Epithelial cell of prostate (primary cell): ENCODE data around the gene URM1.
"Not testable (repeated sequence)": the region's sequence is repeated elsewhere in the genome, so short reads cannot be mapped to it uniquely, and the experiment has no call there.

ENCODE experiments used
- DNase-seq: peaks from one replicate; pipeline ENCODE4 v3.0.0-alpha.2; 2011; ENCODE audit warnings: low read depth, low spot score
- H3K27ac ChIP-seq: fragments of 450-650 bp; 2 replicates; pipeline ENCODE4 v1.5.1; 2017; ENCODE audit warnings: mild to moderate bottlenecking

URM1 gene

DNA sequence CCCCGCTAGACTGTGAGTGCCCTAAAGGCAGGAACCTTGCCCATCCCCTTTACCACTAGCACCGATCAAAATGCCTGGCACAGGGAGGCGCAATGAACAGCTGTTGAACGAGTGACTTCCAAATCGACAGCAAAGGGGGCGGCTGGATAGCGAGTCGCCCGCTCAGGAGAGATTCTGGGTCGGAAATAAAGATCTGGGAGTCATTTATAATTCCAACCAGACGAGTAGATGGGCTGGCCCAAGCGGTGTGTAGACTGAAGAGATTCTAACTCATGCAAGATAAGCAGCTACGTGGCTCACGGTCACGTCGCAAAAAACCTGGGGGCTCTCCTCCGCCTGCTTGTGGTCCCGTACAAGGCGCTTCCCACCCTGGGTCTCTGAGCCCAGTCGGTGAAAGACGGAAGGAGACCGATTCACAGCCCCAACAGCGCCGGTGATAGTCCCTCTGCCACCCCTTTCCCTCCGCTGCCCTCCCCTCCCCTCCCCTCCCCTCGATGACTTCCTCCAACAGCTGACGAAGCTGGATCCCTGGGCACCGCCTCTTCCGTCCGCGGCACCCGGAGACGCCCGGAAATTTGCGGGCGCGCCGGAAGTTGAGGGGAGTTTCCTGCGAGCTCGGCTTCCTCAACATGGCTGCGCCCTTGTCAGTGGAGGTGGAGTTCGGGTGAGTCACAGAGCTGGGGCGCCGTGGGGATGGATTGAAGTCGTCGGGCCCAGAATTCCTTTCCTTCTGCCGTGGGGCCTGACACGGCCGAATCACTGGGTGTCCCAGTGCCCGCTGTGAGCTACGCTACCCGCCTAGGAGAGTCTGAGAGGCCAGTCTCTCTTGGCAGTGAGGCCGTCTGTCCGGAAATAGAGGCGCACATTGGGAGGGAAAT lies at the start of gene URM1:
URM1 (plus strand) TSS at position 623 of the 878 bp plus-strand sequence; CDS start at position 630, 7 bp downstream.
- DNase-seq = peak; percentile 87
- peak within 1 kb of the TSS; percentile 92 for H3K27ac ChIP-seq

DNA sequence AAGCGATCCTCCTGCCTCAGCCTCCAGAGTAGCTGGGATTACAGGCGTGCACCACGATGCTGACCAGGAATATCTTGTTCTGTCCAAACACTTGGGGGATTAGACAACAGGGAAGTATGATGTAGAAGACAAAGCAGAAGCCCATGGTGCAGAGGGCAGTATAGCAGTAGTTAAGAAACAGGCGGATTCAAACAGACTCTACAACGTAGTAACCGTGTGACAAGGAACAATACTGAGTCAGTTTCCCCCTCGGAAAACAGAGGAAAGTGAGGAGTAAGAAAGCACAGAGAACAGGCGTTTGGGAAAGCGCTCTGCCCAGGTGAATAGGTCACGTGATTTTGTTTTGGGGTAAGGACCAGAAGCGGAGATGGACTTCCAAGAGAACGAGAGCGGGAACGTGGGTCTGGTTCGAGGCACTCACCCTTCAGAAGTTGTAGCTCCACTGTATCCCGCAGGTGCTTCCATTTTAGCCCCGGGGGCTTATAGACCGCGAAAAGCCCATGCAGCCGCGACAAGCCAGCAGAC lies 49.2 kb upstream of the URM1 start:
- peak overlapping the region; percentile 87 for H3K27ac ChIP-seq
- DNase-seq = no peak

DNA sequence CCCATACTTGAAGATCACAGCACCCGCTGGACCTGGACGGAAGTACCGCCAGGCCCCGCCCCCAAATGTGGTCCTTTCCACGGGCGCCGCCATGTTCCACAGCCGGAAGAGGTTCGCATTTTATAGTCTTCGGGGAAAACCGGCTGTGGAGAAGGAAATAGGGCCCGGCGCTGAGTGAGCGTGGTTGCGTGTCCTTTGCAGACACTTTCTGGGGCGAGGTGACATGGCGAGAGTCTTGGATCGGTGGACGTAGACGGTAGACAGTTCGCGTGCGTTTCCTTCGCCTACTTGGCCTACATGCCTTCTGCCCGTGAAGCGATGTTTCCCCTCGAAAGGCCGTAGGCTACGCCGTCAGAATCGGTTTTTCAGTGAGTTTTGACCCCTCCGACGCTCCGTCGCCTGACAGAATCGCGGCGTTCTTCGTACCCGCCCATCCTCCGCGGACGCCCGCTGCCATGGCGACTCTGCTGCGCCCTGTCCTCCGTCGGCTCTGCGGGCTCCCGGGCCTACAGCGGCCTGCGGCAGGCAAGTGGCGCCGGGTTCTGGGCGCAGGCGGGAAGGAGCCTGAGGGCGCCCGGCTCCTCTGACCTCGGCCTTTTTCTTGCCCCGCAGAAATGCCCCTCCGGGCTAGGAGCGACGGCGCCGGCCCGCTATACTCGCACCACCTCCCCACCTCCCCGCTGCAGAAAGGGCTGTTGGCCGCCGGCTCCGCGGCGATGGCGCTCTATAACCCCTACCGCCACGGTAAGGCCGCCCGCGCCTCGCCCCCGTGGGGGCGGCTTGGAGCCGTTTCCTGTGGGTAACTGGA lies 48.6 kb upstream of the URM1 start, which contains the start of the genes COQ4 and TRUB2:
COQ4 (plus strand) TSS at position 436 of the 808 bp plus-strand sequence; CDS start at position 456, 20 bp downstream.
TRUB2 (minus strand) TSS at position 44 of the 808 bp plus-strand sequence; CDS start at position 5, 39 bp downstream.
- DNase-seq = peak; percentile 72
- H3K27ac ChIP-seq = peak within 1 kb of the TSS; percentile 87

DNA sequence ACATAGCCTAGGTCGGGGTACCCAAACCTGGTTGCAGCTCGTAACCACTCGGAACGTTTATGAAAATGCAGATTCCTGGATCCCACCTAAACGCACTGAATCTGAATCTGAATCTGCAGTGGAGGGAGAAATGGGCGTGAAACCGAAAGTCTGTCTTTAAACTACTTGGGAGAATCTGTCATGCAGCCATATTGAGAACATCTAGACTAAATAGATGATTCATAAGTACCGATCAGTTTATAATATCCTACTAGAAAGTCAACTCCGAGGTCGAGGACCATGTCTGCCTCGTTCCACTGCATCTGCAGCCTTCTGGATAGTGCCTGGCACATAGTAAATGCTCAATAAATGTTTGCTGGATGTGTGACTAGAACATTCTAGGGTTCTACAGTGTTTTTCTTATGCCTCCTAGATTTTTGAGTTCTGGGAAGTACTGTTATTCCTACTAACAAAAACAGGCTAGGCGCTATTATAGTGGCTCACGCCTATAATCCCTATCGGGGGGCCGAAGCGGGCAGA lies 47.9 kb upstream of the URM1 start:
- DNase-seq = no peak
- peak overlapping the region; percentile 87 for H3K27ac ChIP-seq

DNA sequence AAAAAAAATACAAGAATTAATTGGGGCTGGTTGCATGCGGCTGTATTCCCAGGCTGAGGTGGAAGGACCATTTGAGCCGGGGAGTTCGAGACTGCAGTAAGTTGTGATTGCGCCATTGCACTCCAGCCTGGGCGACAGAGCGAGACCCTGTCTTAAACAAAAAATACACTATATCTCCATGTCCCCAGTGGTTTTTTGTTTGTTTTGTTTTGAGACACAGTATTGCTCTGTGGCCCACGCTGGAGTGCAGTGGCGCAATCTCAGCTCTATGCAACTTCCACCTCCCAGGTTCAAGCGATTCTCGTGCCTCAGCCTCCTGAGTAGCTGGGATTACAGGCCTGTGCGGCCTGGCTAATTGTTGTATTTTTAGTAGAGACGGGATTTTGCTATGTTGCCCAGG lies 47.4 kb upstream of the URM1 start:
- peak overlapping the region; percentile 87 for H3K27ac ChIP-seq
- no peak for DNase-seq

DNA sequence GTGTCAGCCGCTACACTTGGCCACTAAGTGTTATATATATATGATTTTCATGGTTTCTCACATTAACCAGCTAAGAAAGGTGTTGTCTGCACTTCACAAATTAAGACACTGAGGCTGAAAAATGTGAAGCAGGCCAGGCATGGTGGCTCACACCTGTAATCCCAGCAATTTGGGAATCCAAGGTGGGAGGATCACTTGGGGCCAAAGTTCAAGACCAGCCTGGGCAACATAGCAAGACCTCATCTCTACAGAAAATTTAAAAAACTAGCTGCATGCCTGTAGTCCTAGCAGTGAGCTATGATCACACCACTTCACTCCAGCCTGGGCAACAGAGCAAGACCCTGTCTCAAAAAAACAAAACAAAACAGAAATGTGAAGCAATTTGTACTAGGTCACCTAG lies 46.8 kb upstream of the URM1 start:
- no peak for DNase-seq
- no peak overlapping the region for H3K27ac ChIP-seq

DNA sequence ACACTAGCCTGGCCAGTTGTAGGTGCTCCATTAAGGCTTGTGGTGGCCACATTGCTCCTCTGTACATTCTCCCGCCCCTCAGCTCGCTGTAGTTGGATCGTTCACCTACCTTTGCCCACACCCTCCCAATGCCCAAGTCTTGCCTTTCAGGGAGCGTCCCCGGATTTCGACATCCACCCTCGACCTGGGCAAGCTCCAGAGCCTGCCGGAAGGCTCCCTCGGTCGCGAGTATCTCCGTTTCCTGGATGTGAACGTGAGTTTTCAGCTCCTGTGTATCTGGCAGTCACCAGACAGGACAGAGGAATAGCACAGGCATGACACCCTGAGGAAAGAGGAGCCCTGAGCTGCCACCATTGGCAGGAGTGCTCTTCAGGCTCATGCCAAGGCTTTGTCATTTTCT lies 45.5 kb upstream of the URM1 start:
- no peak for DNase-seq
- no peak overlapping the region for H3K27ac ChIP-seq

DNA sequence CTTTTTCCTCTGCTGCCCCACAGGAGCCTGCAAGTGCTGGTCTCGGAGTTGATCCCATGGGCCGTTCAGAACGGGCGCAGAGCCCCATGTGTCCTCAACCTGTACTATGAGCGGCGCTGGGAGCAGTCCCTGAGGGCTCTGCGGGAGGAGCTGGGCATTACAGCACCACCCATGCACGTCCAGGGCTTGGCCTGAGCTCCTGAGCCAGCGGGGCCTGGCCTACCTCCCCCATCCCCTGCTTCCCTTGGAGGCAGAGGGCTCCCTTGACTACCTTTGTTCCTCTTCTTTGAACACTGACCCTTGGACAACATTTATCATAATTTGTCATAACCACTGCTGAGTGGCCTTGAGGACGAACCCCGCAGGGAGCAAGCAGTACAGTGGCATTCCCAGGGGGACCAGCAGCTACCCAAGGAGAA lies 37.7 kb upstream of the URM1 start:
- H3K27ac ChIP-seq = no peak overlapping the region
- DNase-seq = no peak

DNA sequence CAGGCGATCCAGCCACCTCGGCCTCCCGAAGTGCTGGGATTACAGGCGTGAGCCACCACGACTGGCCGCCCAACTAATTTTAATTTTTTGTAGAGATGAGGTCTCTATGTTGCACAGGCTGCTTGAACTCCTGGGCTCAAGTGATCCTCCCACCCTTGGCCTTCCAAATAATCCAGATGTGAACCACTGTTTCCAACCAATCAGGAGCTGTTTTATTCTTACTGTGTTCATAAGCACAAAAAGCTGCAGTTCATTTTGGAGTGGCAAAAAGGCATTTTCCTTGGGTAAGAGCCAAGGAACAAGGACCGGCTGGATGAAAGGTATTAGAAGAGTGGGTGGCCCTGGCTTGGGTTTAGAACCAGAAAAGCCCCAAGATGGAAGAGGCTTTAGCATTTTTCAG lies 36.0 kb upstream of the URM1 start:
- DNase-seq = no peak
- no peak overlapping the region for H3K27ac ChIP-seq

DNA sequence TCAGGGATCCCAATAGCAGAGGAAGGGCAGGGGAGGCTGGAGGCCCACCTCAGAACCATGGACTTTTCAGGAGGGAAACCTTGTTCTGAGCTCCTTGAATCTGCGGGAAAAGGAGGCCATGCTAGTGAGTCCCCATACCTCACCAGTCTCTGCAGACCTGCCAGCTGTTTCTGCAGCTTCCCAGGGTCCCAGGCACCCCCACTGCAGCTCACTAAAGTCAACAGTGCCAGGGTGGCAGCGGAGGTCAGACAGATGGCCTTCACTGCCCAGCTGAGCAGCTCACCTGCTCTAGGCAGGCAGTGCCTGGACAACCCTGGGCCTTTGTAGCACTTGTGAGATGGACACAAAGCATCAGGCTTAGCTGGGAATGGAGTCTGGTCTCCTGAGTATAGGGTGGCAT lies 35.3 kb upstream of the URM1 start:
- no peak for DNase-seq
- H3K27ac ChIP-seq = no peak overlapping the region

DNA sequence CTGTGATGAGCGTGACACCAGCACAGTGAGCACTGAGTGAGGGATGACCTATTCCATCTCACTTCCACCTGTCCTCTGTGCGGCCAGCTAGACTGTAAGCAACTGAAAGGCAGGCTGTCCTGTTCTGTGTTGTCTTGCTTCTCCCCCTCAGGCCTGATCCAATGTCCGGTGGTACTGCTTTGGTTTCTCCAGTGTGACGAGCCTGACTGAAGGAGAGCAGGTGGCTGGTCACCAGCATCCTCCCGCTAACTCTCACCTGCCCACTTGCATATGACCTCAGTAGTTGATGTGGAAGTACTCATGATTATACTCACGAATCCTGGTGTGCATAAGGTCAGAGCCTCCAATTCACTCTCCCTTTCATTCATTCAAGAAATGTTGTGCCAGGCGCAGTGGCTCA lies 33.2 kb upstream of the URM1 start:
- H3K27ac ChIP-seq = no peak overlapping the region
- no peak for DNase-seq

DNA sequence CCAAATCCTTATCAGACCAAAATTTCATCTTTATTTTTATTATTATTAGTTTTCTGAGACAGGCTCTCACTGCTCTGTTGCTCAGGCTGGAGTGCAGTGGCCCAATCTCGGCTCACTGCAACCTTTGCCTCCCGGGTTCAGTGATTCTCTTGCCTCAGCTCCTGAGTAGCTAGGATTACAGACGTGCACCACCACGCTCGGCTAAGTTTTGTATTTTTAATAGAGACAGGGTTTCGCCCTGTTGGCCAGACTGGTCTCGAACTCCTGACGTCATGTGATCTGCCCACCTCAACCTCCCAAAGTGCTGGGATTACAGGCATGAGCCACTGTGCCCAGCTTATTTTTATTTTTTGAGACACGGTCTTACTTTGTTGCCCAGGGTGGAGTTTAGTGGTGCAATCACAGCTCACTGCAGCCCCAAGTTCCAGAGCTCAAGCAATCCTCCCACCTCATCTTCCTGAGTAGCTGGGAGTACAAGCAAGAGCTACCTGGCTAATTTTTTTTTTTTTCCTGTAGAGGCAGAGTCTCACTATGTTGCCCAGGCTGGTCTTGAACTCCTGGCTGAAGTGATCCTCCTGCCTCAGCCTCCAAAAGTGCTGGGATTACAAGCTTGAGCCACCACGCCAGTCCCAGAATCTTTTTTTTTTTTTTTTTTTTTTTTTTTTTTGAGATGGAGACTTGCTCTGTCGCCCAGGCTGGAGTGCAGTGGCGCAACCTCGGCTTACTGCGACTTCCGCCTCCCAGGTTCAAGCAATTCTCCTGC lies 32.1 kb upstream of the URM1 start:
- not testable (repeated sequence) for DNase-seq
- peak overlapping the region; percentile 79 for H3K27ac ChIP-seq

DNA sequence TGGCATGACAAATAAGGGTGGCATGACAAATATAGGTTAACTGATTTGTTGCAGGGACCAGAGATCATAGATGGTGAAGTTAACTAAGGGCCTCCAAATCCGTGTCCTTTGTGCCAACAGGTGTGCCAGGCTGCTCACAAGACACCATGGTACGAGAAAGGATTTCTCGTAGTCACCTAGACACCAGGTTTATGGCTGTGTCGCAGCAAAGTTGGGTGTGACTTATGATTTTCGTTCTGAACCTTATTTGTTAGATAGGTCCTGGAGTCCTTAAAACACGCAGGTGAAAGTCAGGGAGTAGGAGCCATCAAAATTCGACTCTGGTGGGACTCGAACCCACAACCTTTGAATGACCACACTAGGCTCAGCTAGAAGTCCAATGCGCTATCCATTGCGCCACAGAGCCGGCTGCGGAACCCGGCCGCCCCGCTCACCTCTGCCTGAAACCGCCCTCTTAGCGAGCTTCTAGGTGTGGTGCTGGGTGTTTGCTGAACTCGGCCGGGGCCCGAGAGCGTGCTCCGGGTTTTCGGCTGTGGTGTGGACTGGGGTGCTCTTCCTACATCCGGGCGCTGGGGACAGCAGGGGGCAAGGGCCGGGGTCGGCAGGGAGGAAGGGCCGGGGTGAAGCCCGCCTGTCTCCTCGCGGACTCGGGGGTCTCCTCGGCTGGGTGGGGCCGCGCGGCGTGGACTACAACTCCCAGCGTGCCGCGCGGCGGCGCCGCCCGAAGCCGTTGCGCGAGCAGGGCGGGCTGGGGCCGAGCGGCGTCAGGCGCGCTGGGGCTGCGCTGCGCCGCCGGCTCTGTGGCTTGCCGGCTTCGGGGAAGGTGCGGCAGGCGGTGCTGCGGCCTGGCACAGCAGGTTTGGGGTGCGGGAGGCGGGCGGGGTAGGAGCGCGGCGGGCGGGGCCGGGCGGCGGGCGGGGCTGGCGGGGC lies 31.1 kb upstream of the URM1 start, which contains the start of gene SLC27A4:
SLC27A4 (plus strand) TSS at position 767 of the 930 bp plus-strand sequence. CDS start 2,606 bp downstream, outside the sequence.
- DNase-seq = peak; percentile 60

DNA sequence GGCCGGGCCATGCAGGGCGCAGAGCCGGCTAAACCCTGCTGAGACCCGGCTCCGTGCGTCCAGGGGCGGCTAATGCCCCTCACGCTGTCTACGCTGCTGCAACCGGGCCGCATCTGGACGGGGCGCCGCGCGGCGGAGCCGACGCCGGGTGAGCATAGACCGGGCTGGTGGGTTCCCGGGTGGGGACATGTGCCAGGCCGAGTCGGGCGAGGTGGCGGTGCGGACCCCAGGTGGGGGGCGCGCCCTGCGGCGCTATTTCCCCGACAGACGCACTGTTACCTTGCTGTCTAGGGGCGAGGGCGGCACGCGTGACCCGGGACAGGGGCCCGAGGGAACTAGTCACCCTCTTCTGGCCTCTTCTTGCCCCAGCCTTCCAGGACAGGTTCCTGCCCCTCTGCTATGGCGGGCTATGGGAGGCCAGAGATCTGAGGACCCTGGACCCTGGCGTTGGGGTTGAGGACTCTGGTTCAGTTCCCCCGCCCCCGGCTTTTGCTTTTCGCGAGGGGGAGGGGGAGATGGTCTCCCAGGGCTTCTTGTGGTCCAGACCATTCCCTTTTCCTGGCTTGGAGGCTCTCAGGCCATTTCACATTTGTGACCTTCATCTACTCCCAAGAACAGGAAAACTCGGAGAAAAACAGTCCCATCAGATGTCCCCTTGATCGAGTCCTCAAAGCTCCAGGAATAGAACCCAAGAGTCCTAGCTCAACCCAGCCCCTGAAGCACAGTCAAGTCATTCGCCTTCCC lies 30.3 kb upstream of the URM1 start:
- no peak for DNase-seq
- H3K27ac ChIP-seq = peak overlapping the region; percentile 79

More for the DNA sequence above, 31.1 kb upstream of the URM1 start, which contains the start of gene SLC27A4:
- peak within 1 kb of the TSS; percentile 79 for H3K27ac ChIP-seq

DNA sequence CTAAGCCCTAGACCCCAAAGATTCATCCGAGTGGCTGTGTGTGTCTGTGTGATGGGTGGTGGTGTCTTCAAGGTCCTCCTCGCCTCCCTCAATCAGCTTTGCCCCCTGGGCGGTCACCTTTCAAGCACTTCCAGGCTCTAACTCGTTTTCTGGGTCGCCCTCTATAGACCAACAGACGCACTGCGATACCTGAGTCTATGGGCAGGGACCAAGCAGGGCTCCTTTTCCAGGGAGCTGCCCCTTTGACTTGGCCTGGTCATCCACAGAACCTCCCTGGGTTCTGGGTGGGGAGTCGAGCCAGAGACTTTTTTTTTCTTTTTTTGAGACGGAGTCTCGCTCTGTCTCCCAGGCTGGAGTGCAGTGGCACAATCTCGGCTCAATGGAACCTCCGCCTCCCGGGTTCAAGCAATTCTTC lies 29.7 kb upstream of the URM1 start:
- no peak for DNase-seq
- peak overlapping the region; percentile 79 for H3K27ac ChIP-seq

DNA sequence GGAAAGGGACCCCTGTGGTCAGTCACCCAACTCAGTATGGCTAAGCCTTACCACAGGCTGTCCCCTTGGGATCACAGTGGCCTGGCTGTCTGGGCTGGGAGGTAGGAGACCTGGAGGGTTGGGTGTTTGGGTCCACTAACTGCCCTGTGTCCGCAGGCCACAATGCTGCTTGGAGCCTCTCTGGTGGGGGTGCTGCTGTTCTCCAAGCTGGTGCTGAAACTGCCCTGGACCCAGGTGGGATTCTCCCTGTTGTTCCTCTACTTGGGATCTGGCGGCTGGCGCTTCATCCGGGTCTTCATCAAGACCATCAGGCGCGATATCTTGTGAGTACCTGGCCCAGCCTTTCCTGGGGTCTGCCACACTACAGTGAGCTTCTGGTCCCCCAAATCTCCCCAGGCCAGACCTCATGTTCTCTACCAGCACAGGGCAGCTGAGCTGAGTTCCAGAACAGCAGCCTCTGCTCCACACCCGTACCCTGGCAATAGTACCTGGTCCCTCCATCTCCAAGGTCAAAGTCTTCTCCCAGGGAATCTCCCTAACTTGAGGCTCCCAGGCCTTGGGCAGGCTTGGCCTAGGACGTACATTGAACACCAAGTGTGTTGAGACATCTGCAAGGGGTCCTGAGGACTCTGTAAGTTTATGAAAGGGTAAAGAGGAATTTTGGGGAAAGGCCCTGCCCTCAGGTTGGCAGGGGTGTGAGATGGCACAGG lies 28.0 kb upstream of the URM1 start:
- DNase-seq = no peak
- H3K27ac ChIP-seq = no peak overlapping the region

DNA sequence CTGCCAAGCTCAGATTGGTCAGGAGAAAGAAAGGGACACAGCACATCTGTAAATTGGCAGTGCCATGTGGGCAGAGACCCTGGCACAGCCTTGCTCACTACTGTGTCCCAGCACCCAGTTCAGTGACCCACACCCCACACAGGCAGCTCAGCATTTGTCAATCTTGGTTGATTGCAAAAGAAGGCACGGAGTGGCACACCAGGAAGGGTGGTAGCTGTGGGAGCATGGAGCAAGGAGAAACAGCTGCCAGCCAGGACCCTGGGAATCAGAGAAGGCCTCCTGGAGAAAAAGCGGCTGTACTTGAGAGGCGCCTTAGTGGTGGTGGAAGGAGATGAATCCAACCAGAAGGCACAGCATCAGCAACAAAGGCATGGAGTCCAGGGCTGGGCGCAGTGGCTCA lies 27.3 kb upstream of the URM1 start:
- no peak overlapping the region for H3K27ac ChIP-seq
- no peak for DNase-seq
